Middle frontal gyrus (tissue), 1 donor: ENCODE results near the gene PHOX2B.
"Not testable (repeated sequence)": the region's sequence is repeated elsewhere in the genome, so short reads cannot be mapped to it uniquely, and the experiment has no call there.

Experiments used
- DNase-seq: peaks from one replicate; pipeline ENCODE4 v3.0.0-alpha.2; 2015; ENCODE audit warnings: low spot score; ENCODE audit errors: extremely low spot score

Gene PHOX2B

GRCh38 chr4:41748074-41748570 is 403 bp downstream of the PHOX2B start:
- no peak for DNase-seq

- no peak for DNase-seq
Measured at GRCh38 chr4:41747230-41748055, 1.1 kb downstream of the PHOX2B start.

GRCh38 chr4:41746440-41747229 is 1.9 kb downstream of the PHOX2B start:
- no peak for DNase-seq

- no peak for DNase-seq
Measured at GRCh38 chr4:41746025-41746439, 2.5 kb downstream of the PHOX2B start.

- no peak for DNase-seq
Measured at GRCh38 chr4:41745292-41746024, 3.1 kb downstream of the PHOX2B start.

- no peak for DNase-seq
Measured at GRCh38 chr4:41744572-41745291, 3.8 kb downstream of the PHOX2B start.

- no peak for DNase-seq
Measured at GRCh38 chr4:41741354-41741753, 7.2 kb downstream of the PHOX2B start.

GRCh38 chr4:41737491-41737890 is 11.0 kb downstream of the PHOX2B start:
- DNase-seq = not testable (repeated sequence)

- no peak for DNase-seq
Measured at GRCh38 chr4:41734371-41734770, 14.2 kb downstream of the PHOX2B start.

GRCh38 chr4:41731569-41732126 is 16.9 kb downstream of the PHOX2B start:
- DNase-seq = no peak

- no peak for DNase-seq
Measured at GRCh38 chr4:41728573-41728913, 20.0 kb downstream of the PHOX2B start.

GRCh38 chr4:41727861-41728572 is 20.5 kb downstream of the PHOX2B start:
- DNase-seq = no peak

GRCh38 chr4:41725254-41725653 is 23.3 kb downstream of the PHOX2B start:
- DNase-seq = no peak

GRCh38 chr4:41723286-41723685 is 25.2 kb downstream of the PHOX2B start:
- no peak for DNase-seq

GRCh38 chr4:41722181-41722580 is 26.3 kb downstream of the PHOX2B start:
- no peak for DNase-seq

- DNase-seq = no peak
Measured at GRCh38 chr4:41719417-41719816, 29.1 kb downstream of the PHOX2B start.

- no peak for DNase-seq
Measured at GRCh38 chr4:41718907-41719306, 29.6 kb downstream of the PHOX2B start.

GRCh38 chr4:41715155-41715554 is 33.4 kb downstream of the PHOX2B start:
- DNase-seq = no peak

GRCh38 chr4:41714364-41715000 is 34.0 kb downstream of the PHOX2B start:
- no peak for DNase-seq

- DNase-seq = no peak
Measured at GRCh38 chr4:41713768-41714167, 34.8 kb downstream of the PHOX2B start.
